K562 (cell line): ENCODE results near the gene RBM4B. TPM values are rescaled to one million over a fixed set of nuclear protein-coding genes. Genes with fewer than 3 reads are reported as not detected.
A peak's percentile ranks its signal among the peaks of the same experiment; 100 is the strongest.

Experiments used
- ATAC-seq: fragments of 200-7000 bp; cut with Tn5 transposase; 3 replicates; pipeline ENCODE4 v1.9.1; 2020; ENCODE audit warnings: moderate library complexity
- BruUV-seq: library from RNA; stranded (reverse); fragments of 400-500 nt; replicated peaks from 2 replicates; lab custom pipeline; 2021; lab: Mats Ljungman, UMichigan
- CTCF ChIA-PET: fragments of 300-600 bp; formaldehyde crosslinking; extraction: SDS; loops from one replicate; lab custom pipeline; 2021; ENCODE audit warnings: low intra/inter-chr PET ratio; lab: Yijun Ruan, JAX
- POLR2A ChIA-PET: fragments of 300-600, 350-650 bp; sonication (Branson Sonifier 250); formaldehyde crosslinking; extraction: SDS; loops from one replicate; lab custom pipeline; 2021; ENCODE audit warnings: antibody characterized with exemption, inconsistent platforms; lab: Yijun Ruan, JAX
- DNase-seq, 4 experiments: peaks; one replicate each; pipeline versions ENCODE4 v3.0.0 to v3.0.0-alpha.2; 2011 to 2018; ENCODE audit warnings: low spot score in 3 of 4, mixed read lengths in 3 of 4; ENCODE audit errors: extremely low read depth in 1 of 4
- FAIRE-seq: peaks from 2 replicates; lab custom pipeline; 2011; peaks lifted over from hg19 to GRCh38; lab: Jason Lieb, UNC
- H2AFZ ChIP-seq: 2 replicates; pipeline ENCODE4 v1.6.0; 2011; ENCODE audit warnings: low read depth, low read length, control low read depth, inconsistent platforms
- H3K27ac ChIP-seq: fragments of 200-600 bp; 3 replicates; pipeline ENCODE4 v1.8.0; 2011; ENCODE audit warnings: low read depth, mild to moderate bottlenecking, control low read depth, inconsistent platforms, low read length, moderate library complexity, mixed read lengths; ENCODE audit errors: extremely low read depth
- H3K27me3 ChIP-seq, 2 experiments: fragments of 300-600 bp in 1 of 2; 2 replicates in 1 of 2; 3 replicates in 1 of 2; pipeline versions ENCODE4 v1.6.0 to v1.8.0; 2011; ENCODE audit warnings: inconsistent platforms in 2 of 2, low read length in 2 of 2, mild to moderate bottlenecking in 1 of 2, mixed read lengths in 1 of 2, moderate library complexity in 1 of 2; ENCODE audit not compliant: control insufficient read depth in 2 of 2, insufficient read depth in 2 of 2
- H3K36me3 ChIP-seq: fragments of 300-600 bp; 3 replicates; pipeline ENCODE4 v1.8.0; 2011; ENCODE audit warnings: mild to moderate bottlenecking, low read length, inconsistent platforms; ENCODE audit not compliant: control insufficient read depth, insufficient read depth
- H3K4me1 ChIP-seq, 2 experiments: fragments of 200-600 bp in 1 of 2; replicated peaks in 1 of 2; 2 replicates in 1 of 2; 3 replicates in 1 of 2; pipeline versions ENCODE4 v1.5.1 to v1.8.0; 2011; ENCODE audit warnings: inconsistent platforms in 2 of 2, low read length in 2 of 2, mild to moderate bottlenecking in 1 of 2, mixed read lengths in 1 of 2, moderate library complexity in 1 of 2; ENCODE audit not compliant: control insufficient read depth in 2 of 2, insufficient read depth in 2 of 2
- H3K4me2 ChIP-seq: 2 replicates; pipeline ENCODE4 v1.6.1; 2011; ENCODE audit warnings: low read length, control low read depth, inconsistent platforms, mixed read lengths; ENCODE audit not compliant: insufficient read depth
- H3K4me3 ChIP-seq: fragments of 200-600 bp; sonication (generic), shearing (Covaris generic); 2 replicates; pipeline ENCODE4 v1.5.1; 2016; ENCODE audit warnings: control low read depth, inconsistent platforms
- H3K79me2 ChIP-seq: fragments of 200-600 bp; 3 replicates; pipeline ENCODE4 v1.8.0; 2011; ENCODE audit warnings: low read length, inconsistent platforms; ENCODE audit not compliant: control insufficient read depth, insufficient read depth
- H3K9ac ChIP-seq, 2 experiments: 2 replicates each; pipeline versions ENCODE4 v1.6.0 to v1.6.1; 2011; ENCODE audit warnings: low read depth in 2 of 2, low read length in 2 of 2, control low read depth in 1 of 2, inconsistent platforms in 1 of 2, mild to moderate bottlenecking in 1 of 2, mixed read lengths in 1 of 2; ENCODE audit not compliant: insufficient read depth in 1 of 2
- H3K9me1 ChIP-seq: one replicate; pipeline ENCODE4 v1.6.0; 2011; ENCODE audit warnings: inconsistent platforms, mild to moderate bottlenecking, low read length, moderate library complexity; ENCODE audit not compliant: control insufficient read depth, insufficient read depth
- H3K9me3 ChIP-seq: replicated peaks from 2 replicates; pipeline ENCODE4 v1.5.1; 2011; ENCODE audit warnings: low read depth, low read length, inconsistent platforms; ENCODE audit not compliant: control insufficient read depth, insufficient read depth
- H4K20me1 ChIP-seq: replicated peaks from 2 replicates; pipeline ENCODE4 v1.6.1; 2011; ENCODE audit warnings: low read length, inconsistent platforms, mixed read lengths; ENCODE audit not compliant: control insufficient read depth, insufficient read depth
- POLR2G ChIP-seq: fragments of 200-400 bp; formaldehyde crosslinking; IDR thresholded peaks from 2 replicates; pipeline ENCODE4 v1.6.1; 2017; ENCODE audit warnings: low read depth, mild to moderate bottlenecking, antibody characterized with exemption, low read length, moderate library complexity
- TEAD2 ChIP-seq: fragments of 450-650 bp; IDR thresholded peaks from 2 replicates; pipeline ENCODE4 v1.6.1; 2016; ENCODE audit warnings: missing genetic modification characterization, control low read depth, missing compliant biosample characterization
- ZNF165 ChIP-seq: fragments of 250-450 bp; sonication (Bioruptor Pico); IDR thresholded peaks from 2 replicates; pipeline ENCODE4 v1.4.0; 2020; ENCODE audit warnings: borderline replicate concordance
- ZNF408 ChIP-seq: fragments of 250-450 bp; sonication (Bioruptor Pico); IDR thresholded peaks from 2 replicates; pipeline ENCODE4 v1.4.0; 2020; ENCODE audit warnings: low read depth, mild to moderate bottlenecking, moderate library complexity
- WGBS: fragments of 100-300 bp; shearing (Covaris generic); methylation state at CpG from one replicate; pipeline ENCODE4 v1.1.6; 2016; ENCODE audit warnings: low coverage, mixed read lengths; ENCODE audit not compliant: insufficient coverage; ENCODE audit errors: missing lambda C conversion rate; 5-methylcytosine and 5-hydroxymethylcytosine counted together
- in situ Hi-C: fragments of 300-500 bp; cut with MboI; formaldehyde crosslinking; loops from 4 replicates; pipeline ENCODE4 v1.15.0; 2018; ENCODE audit warnings: inconsistent platforms, mixed read lengths
- intact Hi-C: fragments of 100-400 bp; cut with micrococcal nuclease; formaldehyde crosslinking; loops from 2 replicates; pipeline ENCODE4 v1.14.2; 2022
- polyA plus RNA-seq, 8 experiments: library from polyadenylated mRNA; depleted of rRNA in 4 of 8; stranded (reverse) in 5 of 8; unstranded in 3 of 8; fragments of >200 nt; fragmentation: Nextera tagmentation in 2 of 8; fragmentation: Illumina TruSeq in 1 of 8; extraction: Ambion mirVana in 2 of 8; extraction: Trizol in 1 of 8; gene quantifications; 2 replicates each; pipeline versions ENCODE4 v1.2.1 to v1.2.3, GENCODE V29; 2011 to 2014; ENCODE audit warnings: inconsistent platforms in 1 of 8, missing spikeins in 1 of 8
- total RNA-seq, 7 experiments: library from RNA; depleted of rRNA in 6 of 7; stranded (reverse); fragments of >200 nt in 6 of 7; fragmentation: Illumina TruSeq in 2 of 7; extraction: Trizol in 2 of 7; gene quantifications; 2 replicates each; pipeline versions ENCODE4 v1.2.1 to v1.2.3, GENCODE V29; 2011 to 2021; ENCODE audit warnings: low replicate concordance in 1 of 7

The RBM4B gene
- total and polyA plus RNA-seq, 9 of the 15 experiments (the other 6 are each of a cell fraction or from before 2014, with no cell fraction given): 14.6 to 39.9 (median 23.3) TPM

DNA sequence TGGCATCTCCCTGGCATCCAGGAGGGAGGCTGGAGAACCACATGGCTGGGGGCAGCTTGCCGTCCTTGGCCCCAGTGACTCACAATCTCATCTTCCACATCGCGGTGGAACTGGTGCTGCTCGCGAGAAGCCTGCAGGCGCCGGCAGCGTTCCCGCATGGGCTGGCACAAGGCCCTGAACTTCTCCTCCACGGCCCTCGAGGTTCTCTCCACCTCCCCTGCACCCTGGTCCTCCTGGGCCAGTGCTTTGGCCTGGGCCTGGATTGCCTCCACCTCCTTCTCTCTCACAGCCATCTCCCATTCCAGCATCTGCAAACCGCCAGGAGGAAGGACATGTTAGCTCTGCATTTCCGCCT lies 16.3 kb upstream of the RBM4B start:
- no peaks in the 10 kb centered on the region for H3K27me3 ChIP-seq
- FAIRE-seq: no peak
- H3K9me1 ChIP-seq: no peaks in the 10 kb centered on the region
- WGBS: 87% methylated on average over 13 of the region's 13 CpGs
- DNase-seq: no peak
- H2AFZ ChIP-seq: no peak overlapping the region
- peaks cover 90% of the 10 kb centered on the region; the same call in 2 of the 3 replicates for H3K36me3 ChIP-seq
- no peak overlapping the region for H3K4me2 ChIP-seq
- TF ChIP-seq ZNF408 (CRISPR knock-in tag) (no peak), ZNF165 (no peak), TEAD2 (tag) (no peak), POLR2G (peak; percentile 48)
- TF ChIP-seq, all 486 proteins: peak for 1
- peaks cover 0 to 23% of the 10 kb centered on the region in 2 experiments; a peak in 2 of 5 replicates for H3K4me1 ChIP-seq
- H3K4me3 ChIP-seq: no peak overlapping the region
- no TSS peak for BruUV-seq
- ATAC-seq: no peak
- H3K9me3 ChIP-seq: no peaks in the 10 kb centered on the region
- in situ Hi-C loops (loop anchor here (5.0 kb wide), 2 partner anchors 138 to 288 kb away; no protein-coding TSS in a partner anchor), intact Hi-C loops (loop anchor here (1.0 to 2.0 kb wide), 3 partner anchors 140 to 283 kb away; no protein-coding TSS in a partner anchor)
- ChIA-PET CTCF (interaction anchor here (0.7 to 4.4 kb wide), 8 partner anchors 135 to 286 kb away, joined by 3 to 73 read pairs (median 7); partner anchors contain the start of gene C11orf86), POLR2A (interaction anchor here (0.7 kb wide), 1 partner anchor 136 kb away, joined by 3 read pairs; no protein-coding TSS in a partner anchor)
- H4K20me1 ChIP-seq: 0 out of 2 replicates have a peak, but pooled peaks cover 4% of the 10 kb centered on the region
- peak overlapping the region in 1 of 2 experiments; percentile 55; a peak in 1 of 4 replicates for H3K9ac ChIP-seq
- H3K79me2 ChIP-seq: no peaks in the 10 kb centered on the region
- no peak overlapping the region for H3K27ac ChIP-seq
